ENCODE measurements around the gene FGD4.

The FGD4 gene

GRCh38 chr12:32399370-32400113 lies at the start of gene FGD4:
FGD4 (plus strand) TSS chr12:32399558.
- DNase-seq (ENCODE audit: extremely low read depth in 1 of 2, low read depth in 1 of 2), result peak; percentile 21 to 38

GRCh38 chr12:32353540-32353939 lies 45.8 kb upstream of the FGD4 start:
- no peak for DNase-seq (ENCODE audit: extremely low read depth in 1 of 2, low read depth in 1 of 2)

GRCh38 chr12:32357601-32358249 lies 41.6 kb upstream of the FGD4 start:
- no peak for DNase-seq (ENCODE audit: extremely low read depth in 1 of 2, low read depth in 1 of 2)

- no peak for DNase-seq (ENCODE audit: extremely low read depth in 1 of 2, low read depth in 1 of 2)
Measured at GRCh38 chr12:32360956-32361355, 38.4 kb upstream of the FGD4 start.

GRCh38 chr12:32362892-32363291 lies 36.5 kb upstream of the FGD4 start:
- DNase-seq (ENCODE audit: extremely low read depth in 1 of 2, low read depth in 1 of 2), result no peak

- peak in 1 of 2 donors; percentile 2 for DNase-seq (ENCODE audit: extremely low read depth in 1 of 2, low read depth in 1 of 2)
Measured at GRCh38 chr12:32365473-32366064, 33.8 kb upstream of the FGD4 start.

GRCh38 chr12:32366714-32367113 lies 32.6 kb upstream of the FGD4 start:
- DNase-seq (ENCODE audit: extremely low read depth in 1 of 2, low read depth in 1 of 2), result no peak

- no peak for DNase-seq (ENCODE audit: extremely low read depth in 1 of 2, low read depth in 1 of 2)
Measured at GRCh38 chr12:32367381-32367780, 32.0 kb upstream of the FGD4 start.

- no peak for DNase-seq (ENCODE audit: extremely low read depth in 1 of 2, low read depth in 1 of 2)
Measured at GRCh38 chr12:32369202-32369601, 30.2 kb upstream of the FGD4 start.

GRCh38 chr12:32377344-32378055 lies 21.9 kb upstream of the FGD4 start:
- no peak for DNase-seq (ENCODE audit: extremely low read depth in 1 of 2, low read depth in 1 of 2)

- no peak for DNase-seq (ENCODE audit: extremely low read depth in 1 of 2, low read depth in 1 of 2)
Measured at GRCh38 chr12:32379213-32379612, 20.1 kb upstream of the FGD4 start.

GRCh38 chr12:32379667-32380066 lies 19.7 kb upstream of the FGD4 start:
- DNase-seq (ENCODE audit: extremely low read depth in 1 of 2, low read depth in 1 of 2), result no peak

GRCh38 chr12:32382226-32382625 lies 17.1 kb upstream of the FGD4 start:
- no peak for DNase-seq (ENCODE audit: extremely low read depth in 1 of 2, low read depth in 1 of 2)

GRCh38 chr12:32390572-32391219 lies 8.7 kb upstream of the FGD4 start:
- DNase-seq (ENCODE audit: extremely low read depth in 1 of 2, low read depth in 1 of 2), result peak in 1 of 2 donors; percentile 4

GRCh38 chr12:32395026-32395425 lies 4.3 kb upstream of the FGD4 start:
- DNase-seq (ENCODE audit: extremely low read depth in 1 of 2, low read depth in 1 of 2), result no peak

- DNase-seq (ENCODE audit: extremely low read depth in 1 of 2, low read depth in 1 of 2), result no peak
Measured at GRCh38 chr12:32397696-32398095, 1.7 kb upstream of the FGD4 start.

GRCh38 chr12:32398181-32398580 lies 1.2 kb upstream of the FGD4 start:
- DNase-seq (ENCODE audit: extremely low read depth in 1 of 2, low read depth in 1 of 2), result no peak

- no peak for DNase-seq (ENCODE audit: extremely low read depth in 1 of 2, low read depth in 1 of 2)
Measured at GRCh38 chr12:32398816-32399369, 465 bp upstream of the FGD4 start.

- no peak for DNase-seq (ENCODE audit: extremely low read depth in 1 of 2, low read depth in 1 of 2)
Measured at GRCh38 chr12:32400114-32400672, 835 bp downstream of the FGD4 start.

- no peak for DNase-seq (ENCODE audit: extremely low read depth in 1 of 2, low read depth in 1 of 2)
Measured at GRCh38 chr12:32400866-32401265, 1.5 kb downstream of the FGD4 start.

Data from stimulated activated CD8-positive, alpha-beta memory T cell treated with anti-CD3 and anti-CD28 coated beads, Interleukin-7, amount 100 ng/mL, for 48 hours (primary cell).